Endothelial cell of umbilical vein (primary cell): Measurements from ENCODE around the gene RUNDC3A. TPM values are rescaled to one million over a fixed set of nuclear protein-coding genes. Genes with fewer than 3 reads are reported as not detected.

Source experiments
- BruUV-seq: library from RNA; stranded (reverse); fragments of 400-500 nt; replicated peaks from 2 replicates; lab custom pipeline; 2021; lab: Mats Ljungman, UMichigan
- CTCF ChIA-PET: fragments of 300-600, 350-600 bp; sonication (Branson Sonifier 250); formaldehyde crosslinking; loops from one replicate; lab custom pipeline; 2021; ENCODE audit warnings: antibody characterized with exemption, inconsistent platforms; lab: Charles Lee
- POLR2A ChIA-PET: fragments of 300-600, 350-600 bp; sonication (Branson Sonifier 250); formaldehyde crosslinking; loops from one replicate; lab custom pipeline; 2021; ENCODE audit warnings: antibody characterized with exemption, inconsistent platforms; lab: Charles Lee
- DNase-seq: peaks from one replicate; pipeline ENCODE4 v3.0.0-alpha.2; 2011; ENCODE audit warnings: low read depth, low spot score
- FAIRE-seq: peaks from 2 replicates; lab custom pipeline; 2011; peaks lifted over from hg19 to GRCh38; lab: Jason Lieb, UNC
- H2AFZ ChIP-seq: 2 replicates; pipeline ENCODE4 v1.6.0; 2012; ENCODE audit warnings: low read depth, low read length, control low read depth, inconsistent platforms
- H3K27ac ChIP-seq: 2 replicates; pipeline ENCODE4 v1.5.1; 2011; ENCODE audit warnings: low read depth, mild to moderate bottlenecking, control low read depth, low read length, moderate library complexity; ENCODE audit not compliant: insufficient read depth
- H3K27me3 ChIP-seq, 2 experiments: 2 replicates each; pipeline versions ENCODE4 v1.6.0 to v1.6.1; 2011; ENCODE audit warnings: low read length in 2 of 2, mixed read lengths in 1 of 2; ENCODE audit not compliant: control insufficient read depth in 2 of 2, insufficient read depth in 2 of 2
- H3K36me3 ChIP-seq, 2 experiments: 2 replicates in 1 of 2; 3 replicates in 1 of 2; pipeline ENCODE4 v1.5.1; 2011; ENCODE audit warnings: low read length in 2 of 2, mild to moderate bottlenecking in 1 of 2, moderate library complexity in 1 of 2; ENCODE audit not compliant: control insufficient read depth in 2 of 2, insufficient read depth in 2 of 2; ENCODE audit errors: extremely low read depth in 1 of 2
- H3K4me1 ChIP-seq: 3 replicates; pipeline ENCODE4 v1.5.1; 2011; ENCODE audit warnings: mild to moderate bottlenecking, low read length; ENCODE audit not compliant: control insufficient read depth, insufficient read depth; ENCODE audit errors: extremely low read depth
- H3K4me2 ChIP-seq: 2 replicates; pipeline ENCODE4 v1.6.1; 2011; ENCODE audit warnings: low read length, control low read depth, mixed read lengths; ENCODE audit not compliant: insufficient read depth
- H3K4me3 ChIP-seq, 3 experiments: fragments of 200-600 bp in 1 of 3; sonication (generic), shearing (Covaris generic) in 1 of 3; replicated peaks in 1 of 3; 2 replicates each; pipeline ENCODE4 v1.5.1; 2011 to 2016; ENCODE audit warnings: control low read depth in 3 of 3, low read length in 3 of 3, mild to moderate bottlenecking in 2 of 3, inconsistent platforms in 1 of 3, low read depth in 1 of 3, moderate library complexity in 1 of 3; ENCODE audit not compliant: insufficient read depth in 1 of 3
- H3K79me2 ChIP-seq: 2 replicates; pipeline ENCODE4 v1.6.0; 2012; ENCODE audit warnings: low read length, inconsistent platforms; ENCODE audit not compliant: control insufficient read depth, insufficient read depth
- H3K9ac ChIP-seq: replicated peaks from 2 replicates; pipeline ENCODE3; 2011; ENCODE audit warnings: low read length, control low read depth; ENCODE audit not compliant: insufficient read depth; ENCODE audit errors: extremely low read depth
- H3K9me1 ChIP-seq: replicated peaks from 3 replicates; pipeline ENCODE4 v1.6.0; 2011; ENCODE audit warnings: mild to moderate bottlenecking, low read length; ENCODE audit not compliant: control insufficient read depth, insufficient read depth; ENCODE audit errors: extremely low read depth
- H3K9me3 ChIP-seq: replicated peaks from 2 replicates; pipeline ENCODE4 v1.5.1; 2012; ENCODE audit warnings: low read length, inconsistent platforms; ENCODE audit not compliant: control insufficient read depth, insufficient read depth
- H4K20me1 ChIP-seq: replicated peaks from 2 replicates; pipeline ENCODE3; 2011; ENCODE audit warnings: mild to moderate bottlenecking, low read length; ENCODE audit not compliant: control insufficient read depth, insufficient read depth; ENCODE audit errors: extremely low read depth
- EZH2 ChIP-seq: IDR thresholded peaks from 2 replicates; pipeline ENCODE4 v1.6.1; 2012; ENCODE audit warnings: borderline replicate concordance, low read depth, mild to moderate bottlenecking, moderate library complexity, low read length, inconsistent platforms; ENCODE audit not compliant: severe bottlenecking
- FOS ChIP-seq: IDR thresholded peaks from 2 replicates; pipeline ENCODE4 v1.6.1; 2011; ENCODE audit warnings: mild to moderate bottlenecking, low read length, moderate library complexity, borderline replicate concordance; ENCODE audit not compliant: insufficient read depth
- GATA2 ChIP-seq: IDR thresholded peaks from 2 replicates; pipeline ENCODE4 v1.7.0; 2011; ENCODE audit warnings: low read depth, mild to moderate bottlenecking, moderate library complexity, mixed read lengths, low read length; ENCODE audit not compliant: insufficient read length, insufficient read depth
- JUN ChIP-seq: IDR thresholded peaks from 2 replicates; pipeline ENCODE4 v1.6.1; 2011; ENCODE audit warnings: borderline replicate concordance, low read depth; ENCODE audit not compliant: insufficient read length, insufficient read depth
- MAX ChIP-seq: IDR thresholded peaks from 2 replicates; pipeline ENCODE4 v1.6.1; 2011; ENCODE audit not compliant: insufficient read depth, insufficient read length
- MYC ChIP-seq: IDR thresholded peaks from one replicate; pipeline ENCODE4 v1.6.1; 2011; ENCODE audit warnings: mild to moderate bottlenecking, low read depth, low read length
- POLR2A ChIP-seq: IDR thresholded peaks from 2 replicates; pipeline ENCODE4 v1.6.1; 2012; ENCODE audit warnings: low read depth, mild to moderate bottlenecking, control low read depth, low read length
- POLR2AphosphoS5 ChIP-seq: IDR thresholded peaks from 2 replicates; pipeline ENCODE4 v1.6.1; 2012; ENCODE audit warnings: low read depth, mild to moderate bottlenecking, control low read depth, low read length, moderate library complexity; ENCODE audit not compliant: insufficient read depth
- dilution Hi-C: fragments of 300-500 bp; cut with MboI; formaldehyde crosslinking; loops from one replicate; pipeline ENCODE4 v1.15.0; 2019; ENCODE audit warnings: low sequenced_read_pairs; ENCODE audit not compliant: extremely low pct_ligation_motif_present
- intact Hi-C: fragments of 100-400 bp; cut with micrococcal nuclease; formaldehyde crosslinking; loops from one replicate; pipeline ENCODE4 v1.10.0; 2022
- polyA plus RNA-seq, 4 experiments: library from polyadenylated mRNA; depleted of rRNA in 3 of 4; stranded (reverse) in 3 of 4; unstranded in 1 of 4; fragments of >200 nt; gene quantifications; 2 replicates each; pipeline versions ENCODE4 v1.2.1 to v1.2.3, GENCODE V29; 2011 to 2012; ENCODE audit warnings: missing spikeins in 1 of 4
- total RNA-seq: library from RNA; stranded (reverse); gene quantifications from 2 replicates; pipeline ENCODE4 v1.2.3, GENCODE V29; 2021
- TF ChIP-seq, protein P1 (sequence below), 2 donors: IDR thresholded peaks; 1 replicate in 1 of 2; 2 replicates in 1 of 2; pipeline ENCODE4 v1.5.1; 2011; ENCODE audit warnings: low read length in 2 of 2, mild to moderate bottlenecking in 2 of 2, moderate library complexity in 2 of 2, control low read depth in 1 of 2, inconsistent platforms in 1 of 2, low read depth in 1 of 2; ENCODE audit not compliant: insufficient read depth in 1 of 2; ENCODE audit errors: extremely low read depth in 1 of 2

The RUNDC3A gene
- total and polyA plus RNA-seq, 2 donors (not counting 3 experiments of a cell fraction or from before 2014, with no cell fraction given), result 0.12 TPM; not detected in 1

DNA sequence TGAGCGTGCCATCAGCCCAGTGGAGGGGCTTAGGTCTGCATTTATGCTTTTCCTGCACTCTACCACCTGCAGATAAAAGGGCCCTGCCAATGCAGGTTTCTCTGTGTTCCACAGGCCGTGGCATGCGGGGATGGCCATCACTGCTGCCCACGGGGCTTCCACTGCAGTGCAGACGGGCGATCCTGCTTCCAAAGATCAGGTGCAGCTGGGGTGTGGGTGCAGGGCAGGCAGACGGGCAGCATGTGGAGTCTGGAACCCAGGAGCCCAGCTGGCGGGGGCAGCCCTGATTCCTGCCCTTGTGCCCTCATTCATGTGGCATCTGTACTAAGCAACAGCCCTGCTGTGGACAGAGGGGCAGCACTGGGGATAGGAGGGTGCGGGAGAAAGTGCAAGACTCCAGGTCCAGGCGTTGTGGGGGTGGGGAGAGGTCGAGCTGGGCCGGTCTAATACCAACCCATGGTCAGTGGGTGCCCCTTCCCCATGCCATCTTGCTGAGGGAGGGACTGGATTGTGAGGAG lies 41.2 kb downstream of the RUNDC3A start:
- Histone ChIP-seq H3K4me1 (no peaks in the 10 kb centered on the region), H3K27ac (no peak overlapping the region), H3K36me3 (peaks cover 6 to 41% of the 10 kb centered on the region in 2 experiments), H3K27me3 (no peaks in the 10 kb centered on the region), H4K20me1 (no peaks in the 10 kb centered on the region), H3K9me1 (no peaks in the 10 kb centered on the region), H3K9me3 (no peaks in the 10 kb centered on the region), H3K79me2 (peaks cover 2% of the 10 kb centered on the region), H3K9ac (no peak overlapping the region), H3K4me3 (no peak overlapping the region), H2AFZ (no peak overlapping the region), H3K4me2 (no peak overlapping the region)
- intact Hi-C loops (loop anchor here (1.0 kb wide), 1 partner anchor 139 kb away; no protein-coding TSS in a partner anchor), dilution Hi-C loops (no loop called here)
- POLR2A ChIA-PET, result interaction anchor here (0.6 kb wide), 1 partner anchor 14 kb away, joined by 3 read pairs; no protein-coding TSS in a partner anchor
- TF ChIP-seq, protein P1, sequence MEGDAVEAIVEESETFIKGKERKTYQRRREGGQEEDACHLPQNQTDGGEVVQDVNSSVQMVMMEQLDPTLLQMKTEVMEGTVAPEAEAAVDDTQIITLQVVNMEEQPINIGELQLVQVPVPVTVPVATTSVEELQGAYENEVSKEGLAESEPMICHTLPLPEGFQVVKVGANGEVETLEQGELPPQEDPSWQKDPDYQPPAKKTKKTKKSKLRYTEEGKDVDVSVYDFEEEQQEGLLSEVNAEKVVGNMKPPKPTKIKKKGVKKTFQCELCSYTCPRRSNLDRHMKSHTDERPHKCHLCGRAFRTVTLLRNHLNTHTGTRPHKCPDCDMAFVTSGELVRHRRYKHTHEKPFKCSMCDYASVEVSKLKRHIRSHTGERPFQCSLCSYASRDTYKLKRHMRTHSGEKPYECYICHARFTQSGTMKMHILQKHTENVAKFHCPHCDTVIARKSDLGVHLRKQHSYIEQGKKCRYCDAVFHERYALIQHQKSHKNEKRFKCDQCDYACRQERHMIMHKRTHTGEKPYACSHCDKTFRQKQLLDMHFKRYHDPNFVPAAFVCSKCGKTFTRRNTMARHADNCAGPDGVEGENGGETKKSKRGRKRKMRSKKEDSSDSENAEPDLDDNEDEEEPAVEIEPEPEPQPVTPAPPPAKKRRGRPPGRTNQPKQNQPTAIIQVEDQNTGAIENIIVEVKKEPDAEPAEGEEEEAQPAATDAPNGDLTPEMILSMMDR (IDR thresholded peaks at IDR 0.05; ENCODE audit: extremely low read depth in 1 of 2, insufficient read depth in 1 of 2, low read depth in 1 of 2, low read length in 2 of 2), result no peak
- no peak for TF ChIP-seq MAX
- no peak for TF ChIP-seq MYC
- no peak for TF ChIP-seq JUN
- TF ChIP-seq POLR2AphosphoS5, result no peak
- no peak for TF ChIP-seq POLR2A
- TF ChIP-seq FOS, result no peak
- TF ChIP-seq EZH2, result no peak
- TF ChIP-seq GATA2, result no peak
- DNase-seq (no peak), FAIRE-seq (no peak)
- BruUV-seq, result no TSS peak
- CTCF ChIA-PET, result interaction anchor here (0.9 to 3.5 kb wide), 8 partner anchors 14 to 174 kb away, joined by 4 to 39 read pairs (median 8); partner anchors contain the start of gene FAM171A2
